ENCODE data around the gene GPC2.
A peak's percentile ranks its signal among the peaks of the same experiment; 100 is the strongest.

The GPC2 gene

GRCh38 chr7:100166970-100167911 is 9.9 kb downstream of the GPC2 start:
- no peak for DNase-seq

- peak; percentile 51 to 63 for DNase-seq
Observed at GRCh38 chr7:100166317-100166940, 10.8 kb downstream of the GPC2 start.

GRCh38 chr7:100163871-100164270 is 13.3 kb downstream of the GPC2 start:
- no peak for DNase-seq

GRCh38 chr7:100163006-100163531 is 14.1 kb downstream of the GPC2 start:
- no peak for DNase-seq

- DNase-seq, result no peak
Observed at GRCh38 chr7:100160067-100160466, 17.1 kb downstream of the GPC2 start.

- DNase-seq, result peak in 1 of 2 experiments; percentile 40
Observed at GRCh38 chr7:100159099-100159623, 18.0 kb downstream of the GPC2 start.

GRCh38 chr7:100158229-100159098 is 18.7 kb downstream of the GPC2 start, which contains the start of gene TRAPPC14:
Gene TRAPPC14 (minus strand): TSS chr7:100158723. CDS start chr7:100158499, 224 bp downstream.
- DNase-seq, result peak; percentile 94 to 96

- DNase-seq, result peak in 1 of 2 experiments; percentile 40
Observed at GRCh38 chr7:100157334-100158228, 19.6 kb downstream of the GPC2 start.

- no peak for DNase-seq
Observed at GRCh38 chr7:100157069-100157333, 20.2 kb downstream of the GPC2 start.

- DNase-seq, result no peak
Observed at GRCh38 chr7:100156331-100157068, 20.7 kb downstream of the GPC2 start.

- DNase-seq, result no peak
Observed at GRCh38 chr7:100155553-100156317, 21.4 kb downstream of the GPC2 start.

- no peak for DNase-seq
Observed at GRCh38 chr7:100154651-100155491, 22.3 kb downstream of the GPC2 start.

GRCh38 chr7:100153708-100154535 is 23.3 kb downstream of the GPC2 start:
- no peak for DNase-seq

- no peak for DNase-seq
Observed at GRCh38 chr7:100152937-100153666, 24.1 kb downstream of the GPC2 start.

GRCh38 chr7:100152404-100152803 is 24.8 kb downstream of the GPC2 start:
- DNase-seq, result no peak

- peak; percentile 97 to 98 for DNase-seq
Observed at GRCh38 chr7:100148559-100149328, 28.4 kb downstream of the GPC2 start, which contains the start of gene LAMTOR4. Gene LAMTOR4 (plus strand): TSS chr7:100148918. CDS start chr7:100148973, 55 bp downstream.

- no peak for DNase-seq
Observed at GRCh38 chr7:100148225-100148558, 29.0 kb downstream of the GPC2 start.
